OCI-LY1 (cell line): Measurements from ENCODE around the gene NEUROD4.

Source experiments
- CTCF ChIP-seq: fragments of 200-600 bp; sonication (generic), shearing (Covaris generic); IDR thresholded peaks from 2 replicates; pipeline ENCODE4 v1.5.1; 2017; ENCODE audit warnings: mild to moderate bottlenecking, antibody characterized with exemption, low read length, moderate library complexity, mixed read lengths
- EZH2 ChIP-seq: fragments of 200-600 bp; sonication (generic), shearing (Covaris generic); IDR thresholded peaks from 2 replicates; pipeline ENCODE4 v1.8.0; 2017; ENCODE audit warnings: borderline replicate concordance, mixed run types, mild to moderate bottlenecking, antibody characterized with exemption, low read length, moderate library complexity, mixed read lengths

- TF ChIP-seq CTCF = no peak
- no peak for TF ChIP-seq EZH2
These were observed 55.0 kb downstream of the NEUROD4 start for GRCh38 chr12:55074806-55075205.
